ENCODE measurements around the gene MYLK4.

MYLK4 gene

GRCh38 chr6:2626401-2626800, 124.3 kb downstream of the MYLK4 start:
- DNase-seq (ENCODE audit: low read depth), result no peak

GRCh38 chr6:2625581-2625980, 125.1 kb downstream of the MYLK4 start:
- no peak for DNase-seq (ENCODE audit: low read depth)

GRCh38 chr6:2624177-2624576, 126.5 kb downstream of the MYLK4 start:
- DNase-seq (ENCODE audit: low read depth), result no peak

DNA sequence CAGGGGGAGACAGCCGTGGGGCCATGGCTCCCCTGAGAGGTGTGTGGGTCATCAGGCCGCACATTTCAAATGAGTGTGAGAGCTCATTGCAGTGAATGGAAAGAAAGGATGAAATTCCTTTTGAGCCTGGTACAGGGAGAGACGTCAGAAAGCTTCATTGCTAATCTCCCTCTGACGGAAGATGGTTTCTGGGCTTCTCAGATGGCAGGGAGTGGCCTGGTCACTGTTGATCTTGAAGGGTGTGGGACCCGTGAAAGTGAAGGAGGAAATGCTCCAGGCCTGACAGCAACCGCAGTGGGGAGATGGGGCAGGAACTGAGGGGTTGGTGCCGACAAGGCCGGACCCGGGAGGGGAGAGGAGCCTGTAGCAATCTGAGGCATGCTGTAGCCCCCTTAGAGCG, 127.4 kb downstream of the MYLK4 start:
- no peak for DNase-seq (ENCODE audit: low read depth)

DNA sequence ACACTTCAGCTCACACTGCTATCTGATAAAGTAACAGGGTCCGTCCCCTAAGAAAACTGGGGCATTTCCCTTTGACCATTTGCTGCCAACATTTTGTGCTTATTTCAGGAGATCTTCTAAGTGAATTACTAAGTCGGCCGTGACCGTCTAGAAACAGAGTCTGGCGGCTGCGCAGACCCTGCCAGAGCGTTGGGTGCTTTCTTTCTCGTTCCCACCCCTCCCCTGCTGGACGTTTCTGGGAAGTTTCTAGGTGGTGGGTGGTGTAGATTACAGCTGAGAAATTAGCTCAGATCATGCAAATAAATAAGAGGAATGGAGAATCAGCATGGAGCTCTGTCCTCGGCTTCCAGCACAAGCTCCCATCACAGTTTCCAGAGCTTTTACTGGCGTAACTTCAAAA, 128.1 kb downstream of the MYLK4 start:
- no peak for DNase-seq (ENCODE audit: low read depth)

GRCh38 chr6:2619651-2620050, 131.1 kb downstream of the MYLK4 start:
- no peak for DNase-seq (ENCODE audit: low read depth)

DNA sequence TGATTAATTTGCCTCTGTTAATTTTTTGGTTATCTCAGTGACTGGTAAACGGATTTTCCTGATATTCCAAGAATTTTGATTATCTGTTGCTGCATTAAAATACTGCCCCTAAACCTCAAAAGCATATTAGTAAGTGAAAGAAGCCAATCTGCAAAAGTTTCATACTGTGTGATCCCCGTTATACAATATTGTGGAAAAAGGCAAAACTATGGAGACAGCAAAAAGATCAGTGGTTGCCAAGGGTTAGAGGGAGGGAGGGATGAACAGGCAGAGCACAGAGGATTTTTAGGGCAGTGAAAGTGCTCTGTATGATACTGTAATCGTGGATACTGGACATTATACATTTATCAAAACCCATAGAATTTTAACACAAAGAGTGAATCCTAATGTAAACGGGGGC, 133.0 kb downstream of the MYLK4 start:
- DNase-seq (ENCODE audit: low read depth), result no peak

GRCh38 chr6:2616811-2617210, 133.9 kb downstream of the MYLK4 start:
- no peak for DNase-seq (ENCODE audit: low read depth)

DNA sequence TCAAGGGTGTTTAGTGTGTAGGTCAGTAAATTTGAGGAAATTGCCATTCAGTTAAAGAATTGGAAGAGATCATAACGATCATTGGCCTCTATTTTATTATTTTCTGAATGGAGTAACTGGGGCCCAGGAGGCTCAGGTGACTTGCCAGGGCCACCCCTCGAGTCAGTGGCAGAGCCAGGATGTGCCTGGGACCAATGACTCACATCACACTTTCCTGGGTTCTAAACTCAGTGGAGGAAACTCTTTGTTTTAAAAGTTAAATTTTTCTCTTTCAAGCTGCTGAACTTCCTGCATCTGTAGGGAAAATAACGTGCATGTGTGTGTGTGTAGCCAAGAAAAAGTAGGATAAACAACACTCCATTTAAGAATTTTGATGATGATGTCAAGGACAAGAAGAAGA, 135.5 kb downstream of the MYLK4 start:
- DNase-seq (ENCODE audit: low read depth), result no peak

- no peak for DNase-seq (ENCODE audit: low read depth)
These were observed 135.9 kb downstream of the MYLK4 start for GRCh38 chr6:2614846-2615245.

GRCh38 chr6:2614155-2614554, 136.6 kb downstream of the MYLK4 start:
- DNase-seq (ENCODE audit: low read depth), result no peak

All from stimulated activated CD8-positive, alpha-beta memory T cell treated with anti-CD3 and anti-CD28 coated beads, Interleukin-12 subunit alpha, Interleukin-12 subunit beta, amount 100 ng/mL, for 1 hour (primary cell).